PFSK-1 (cell line): ENCODE data around the gene IL18R1.

Source experiments
- FOXP2 ChIP-seq: optimal IDR thresholded peaks from 2 replicates; pipeline ENCODE3; 2011; ENCODE audit warnings: borderline replicate concordance, control low read depth, inconsistent platforms; ENCODE audit not compliant: insufficient read depth; ENCODE audit errors: extremely low read length, extremely low read depth
- POLR2AphosphoS5 ChIP-seq: IDR thresholded peaks from 2 replicates; pipeline ENCODE4 v1.6.1; 2012; ENCODE audit warnings: low read depth, mild to moderate bottlenecking, control low read depth, low read length, moderate library complexity
- SIN3A ChIP-seq: IDR thresholded peaks from 2 replicates; pipeline ENCODE4 v1.6.1; 2012; ENCODE audit warnings: mild to moderate bottlenecking, low read length, moderate library complexity, borderline replicate concordance; ENCODE audit not compliant: insufficient read depth
- TAF1 ChIP-seq: IDR thresholded peaks from 2 replicates; pipeline ENCODE4 v1.6.1; 2012; ENCODE audit warnings: low read length, control low read depth, borderline replicate concordance; ENCODE audit not compliant: insufficient read depth
- TF ChIP-seq, protein P1 (sequence below), 2 experiments: IDR thresholded peaks; 2 replicates each; pipeline versions ENCODE4 v1.6.1 to v1.8.0; 2011 to 2012; ENCODE audit warnings: low read depth in 2 of 2, low read length in 2 of 2, control low read depth in 1 of 2, inconsistent platforms in 1 of 2, mild to moderate bottlenecking in 1 of 2, moderate library complexity in 1 of 2; ENCODE audit not compliant: insufficient read depth in 1 of 2

IL18R1 gene

DNA sequence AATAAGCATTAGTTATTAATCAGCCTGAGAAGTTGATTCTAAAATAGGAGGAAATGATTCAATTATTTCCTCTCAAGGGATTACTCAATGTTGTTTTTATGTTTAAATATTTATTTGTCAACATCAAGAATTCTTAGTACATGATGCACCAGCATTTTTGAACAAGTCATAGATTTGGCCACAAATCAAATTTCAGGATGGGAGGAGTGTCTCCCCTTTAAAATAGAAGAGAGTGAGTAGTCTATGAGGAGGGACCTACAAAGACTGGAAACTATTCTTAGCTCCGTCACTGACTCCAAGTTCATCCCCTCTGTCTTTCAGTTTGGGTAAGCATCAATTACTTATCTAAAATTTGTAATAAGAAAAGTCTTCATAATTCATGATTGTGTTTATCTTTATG lies 18.6 kb upstream of the IL18R1 start:
- TF ChIP-seq POLR2AphosphoS5 (no peak), TAF1 (no peak), FOXP2 (no peak), SIN3A (no peak)
- TF ChIP-seq, protein P1, sequence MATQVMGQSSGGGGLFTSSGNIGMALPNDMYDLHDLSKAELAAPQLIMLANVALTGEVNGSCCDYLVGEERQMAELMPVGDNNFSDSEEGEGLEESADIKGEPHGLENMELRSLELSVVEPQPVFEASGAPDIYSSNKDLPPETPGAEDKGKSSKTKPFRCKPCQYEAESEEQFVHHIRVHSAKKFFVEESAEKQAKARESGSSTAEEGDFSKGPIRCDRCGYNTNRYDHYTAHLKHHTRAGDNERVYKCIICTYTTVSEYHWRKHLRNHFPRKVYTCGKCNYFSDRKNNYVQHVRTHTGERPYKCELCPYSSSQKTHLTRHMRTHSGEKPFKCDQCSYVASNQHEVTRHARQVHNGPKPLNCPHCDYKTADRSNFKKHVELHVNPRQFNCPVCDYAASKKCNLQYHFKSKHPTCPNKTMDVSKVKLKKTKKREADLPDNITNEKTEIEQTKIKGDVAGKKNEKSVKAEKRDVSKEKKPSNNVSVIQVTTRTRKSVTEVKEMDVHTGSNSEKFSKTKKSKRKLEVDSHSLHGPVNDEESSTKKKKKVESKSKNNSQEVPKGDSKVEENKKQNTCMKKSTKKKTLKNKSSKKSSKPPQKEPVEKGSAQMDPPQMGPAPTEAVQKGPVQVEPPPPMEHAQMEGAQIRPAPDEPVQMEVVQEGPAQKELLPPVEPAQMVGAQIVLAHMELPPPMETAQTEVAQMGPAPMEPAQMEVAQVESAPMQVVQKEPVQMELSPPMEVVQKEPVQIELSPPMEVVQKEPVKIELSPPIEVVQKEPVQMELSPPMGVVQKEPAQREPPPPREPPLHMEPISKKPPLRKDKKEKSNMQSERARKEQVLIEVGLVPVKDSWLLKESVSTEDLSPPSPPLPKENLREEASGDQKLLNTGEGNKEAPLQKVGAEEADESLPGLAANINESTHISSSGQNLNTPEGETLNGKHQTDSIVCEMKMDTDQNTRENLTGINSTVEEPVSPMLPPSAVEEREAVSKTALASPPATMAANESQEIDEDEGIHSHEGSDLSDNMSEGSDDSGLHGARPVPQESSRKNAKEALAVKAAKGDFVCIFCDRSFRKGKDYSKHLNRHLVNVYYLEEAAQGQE (IDR thresholded peaks at IDR 0.05; ENCODE audit: insufficient read depth in 1 of 2, low read depth in 2 of 2, low read length in 2 of 2) = no peak

GRCh38 chr2:102337481-102338386 lies 17.9 kb upstream of the IL18R1 start:
- TF ChIP-seq TAF1 (no peak), FOXP2 (no peak), SIN3A (no peak), POLR2AphosphoS5 (no peak)
- TF ChIP-seq, protein P1 (IDR thresholded peaks at IDR 0.05; ENCODE audit: insufficient read depth in 1 of 2, low read depth in 2 of 2, low read length in 2 of 2) = no peak

- TF ChIP-seq FOXP2 (no peak), SIN3A (no peak), TAF1 (no peak), POLR2AphosphoS5 (no peak)
- TF ChIP-seq, protein P1 (IDR thresholded peaks at IDR 0.05; ENCODE audit: insufficient read depth in 1 of 2, low read depth in 2 of 2, low read length in 2 of 2) = no peak
Observed at GRCh38 chr2:102340778-102341177, 14.8 kb upstream of the IL18R1 start.

GRCh38 chr2:102342888-102343287 lies 12.7 kb upstream of the IL18R1 start:
- no peak for TF ChIP-seq TAF1
- TF ChIP-seq, protein P1 (IDR thresholded peaks at IDR 0.05; ENCODE audit: insufficient read depth in 1 of 2, low read depth in 2 of 2, low read length in 2 of 2) = no peak
- TF ChIP-seq FOXP2 = no peak
- no peak for TF ChIP-seq SIN3A
- no peak for TF ChIP-seq POLR2AphosphoS5

GRCh38 chr2:102344397-102344796 lies 11.2 kb upstream of the IL18R1 start:
- TF ChIP-seq TAF1 (no peak), POLR2AphosphoS5 (no peak), SIN3A (no peak), FOXP2 (no peak)
- TF ChIP-seq, protein P1 (IDR thresholded peaks at IDR 0.05; ENCODE audit: insufficient read depth in 1 of 2, low read depth in 2 of 2, low read length in 2 of 2) = no peak
